ENCODE measurements around the gene FMN1. TPM values are rescaled to one million over a fixed set of nuclear protein-coding genes. Genes with fewer than 3 reads are reported as not detected.

The FMN1 gene
- total RNA-seq, 1 experiment from 2014 or later = 2.4 TPM

GRCh38 chr15:33066584-33066983 lies 127.9 kb downstream of the FMN1 start:
- Histone ChIP-seq H3K4me2 (ENCODE audit: low read length) (peak overlapping the region; percentile 76; the same call in 1 of the 2 replicates), H3K79me2 (ENCODE audit: low read length) (peaks cover 8% of the 10 kb centered on the region; the same call in 1 of the 2 replicates), H3K27me3 (ENCODE audit: low read length) (no peaks in the 10 kb centered on the region), H3K4me1 (ENCODE audit: insufficient read depth, low read length) (peaks cover 48% of the 10 kb centered on the region), H3F3A (ENCODE audit: low read length, unreplicated experiment) (no peaks in the 10 kb centered on the region), H3K9me3 (ENCODE audit: low read length) (no peaks in the 10 kb centered on the region), H2AFZ (ENCODE audit: low read length) (no peak overlapping the region), H3K9ac (ENCODE audit: low read length) (no peak overlapping the region), H4K20me1 (ENCODE audit: low read length) (no peaks in the 10 kb centered on the region), H3K27ac (ENCODE audit: low read length) (peak overlapping the region; percentile 95), H3K4me3 (ENCODE audit: low read length) (no peak overlapping the region), H3K36me3 (ENCODE audit: low read depth, low read length) (no peaks in the 10 kb centered on the region), H3K9me2 (replicated peaks; ENCODE audit: low read length) (no peaks in the 10 kb centered on the region)
- no peak for TF ChIP-seq EZH2phosphoT487 (IDR thresholded peaks at IDR 0.05; ENCODE audit: borderline replicate concordance, low read length)
- no peak for TF ChIP-seq EZH2 (IDR thresholded peaks at IDR 0.05; ENCODE audit: low read length, unreplicated experiment)
- TF ChIP-seq CTCF (conservative IDR thresholded peaks at IDR 0.05; ENCODE audit: low read depth, low read length) = no peak
- BruUV-seq (replicated peaks) = no TSS peak
- intact Hi-C loops (cut with micrococcal nuclease) = no loop called here
- DNase-seq (no peak), ATAC-seq (no peak)
- POLR2A ChIA-PET (ENCODE audit: unreplicated experiment) = no interaction called here
- CTCF ChIA-PET = no interaction called here

GRCh38 chr15:33064878-33065277 lies 129.6 kb downstream of the FMN1 start:
- DNase-seq (peak; percentile 59), ATAC-seq (no peak)
- Histone ChIP-seq H3K27me3 (ENCODE audit: low read length) (no peaks in the 10 kb centered on the region), H3K36me3 (ENCODE audit: low read depth, low read length) (no peaks in the 10 kb centered on the region), H3K4me1 (ENCODE audit: insufficient read depth, low read length) (peaks cover 48% of the 10 kb centered on the region), H4K20me1 (ENCODE audit: low read length) (no peaks in the 10 kb centered on the region), H3F3A (ENCODE audit: low read length, unreplicated experiment) (no peaks in the 10 kb centered on the region), H3K9me2 (replicated peaks; ENCODE audit: low read length) (no peaks in the 10 kb centered on the region), H3K4me3 (ENCODE audit: low read length) (peak overlapping the region; percentile 8), H3K9me3 (ENCODE audit: low read length) (no peaks in the 10 kb centered on the region), H3K79me2 (ENCODE audit: low read length) (peaks cover 8% of the 10 kb centered on the region; the same call in 1 of the 2 replicates), H3K4me2 (ENCODE audit: low read length) (peak overlapping the region; percentile 46), H2AFZ (ENCODE audit: low read length) (0 out of 2 replicates have a peak overlapping the region, but pooled peaks have one; percentile 2), H3K27ac (ENCODE audit: low read length) (no peak overlapping the region), H3K9ac (ENCODE audit: low read length) (no peak overlapping the region)
- intact Hi-C loops (cut with micrococcal nuclease) = no loop called here
- CTCF ChIA-PET = no interaction called here
- POLR2A ChIA-PET (ENCODE audit: unreplicated experiment) = interaction anchor here (0.5 kb wide), 1 partner anchor 197 kb away, joined by 3 read pairs; no protein-coding TSS in a partner anchor
- TF ChIP-seq CTCF (conservative IDR thresholded peaks at IDR 0.05; ENCODE audit: low read depth, low read length) = no peak
- no peak for TF ChIP-seq EZH2 (IDR thresholded peaks at IDR 0.05; ENCODE audit: low read length, unreplicated experiment)
- no peak for TF ChIP-seq EZH2phosphoT487 (IDR thresholded peaks at IDR 0.05; ENCODE audit: borderline replicate concordance, low read length)
- no TSS peak for BruUV-seq (replicated peaks)

- no peaks in the 10 kb centered on the region for H4K20me1 ChIP-seq (ENCODE audit: low read length)
- no TSS peak for BruUV-seq (replicated peaks)
- no peaks in the 10 kb centered on the region for H3F3A ChIP-seq (ENCODE audit: low read length, unreplicated experiment)
- no peaks in the 10 kb centered on the region for H3K36me3 ChIP-seq (ENCODE audit: low read depth, low read length)
- H3K4me2 ChIP-seq (ENCODE audit: low read length) = no peak overlapping the region
- ATAC-seq (no peak), DNase-seq (no peak)
- H3K9me3 ChIP-seq (ENCODE audit: low read length) = no peaks in the 10 kb centered on the region
- no peaks in the 10 kb centered on the region for H3K9me2 ChIP-seq (replicated peaks; ENCODE audit: low read length)
- H3K4me1 ChIP-seq (ENCODE audit: insufficient read depth, low read length) = 0 out of 2 replicates have a peak, but pooled peaks cover 4% of the 10 kb centered on the region
- intact Hi-C loops (cut with micrococcal nuclease) = no loop called here
- CTCF ChIA-PET = no interaction called here
- no peak overlapping the region for H3K4me3 ChIP-seq (ENCODE audit: low read length)
- TF ChIP-seq EZH2 (IDR thresholded peaks at IDR 0.05; ENCODE audit: low read length, unreplicated experiment) (no peak), CTCF (conservative IDR thresholded peaks at IDR 0.05; ENCODE audit: low read depth, low read length) (no peak), EZH2phosphoT487 (IDR thresholded peaks at IDR 0.05; ENCODE audit: borderline replicate concordance, low read length) (no peak)
- no peak overlapping the region for H3K27ac ChIP-seq (ENCODE audit: low read length)
- H3K27me3 ChIP-seq (ENCODE audit: low read length) = no peaks in the 10 kb centered on the region
- H3K9ac ChIP-seq (ENCODE audit: low read length) = no peak overlapping the region
- POLR2A ChIA-PET (ENCODE audit: unreplicated experiment) = no interaction called here
- H3K79me2 ChIP-seq (ENCODE audit: low read length) = no peaks in the 10 kb centered on the region
- no peak overlapping the region for H2AFZ ChIP-seq (ENCODE audit: low read length)
Measured at GRCh38 chr15:33059184-33059583, 135.3 kb downstream of the FMN1 start.

Measured in PC-3 (cell line).